H9 (cell line): ENCODE measurements around the gene NR3C2. TPM values are rescaled to one million over a fixed set of nuclear protein-coding genes. Genes with fewer than 3 reads are reported as not detected.

Source experiments
- DNase-seq: peaks from one replicate; pipeline ENCODE4 v3.0.0-alpha.2; 2017
- H2AFZ ChIP-seq: one replicate; pipeline ENCODE4 v1.6.1; 2013; ENCODE audit warnings: mild to moderate bottlenecking, low read length, control low read depth, moderate library complexity
- H2AK5ac ChIP-seq: 2 replicates; pipeline ENCODE4 v1.6.1; 2013; ENCODE audit warnings: low read length, control low read depth, mixed read lengths; ENCODE audit not compliant: insufficient read length
- H2BK120ac ChIP-seq: one replicate; pipeline ENCODE4 v1.6.1; 2013; ENCODE audit warnings: low read depth, mild to moderate bottlenecking, low read length, control low read depth, inconsistent platforms; ENCODE audit not compliant: poor library complexity, severe bottlenecking
- H2BK12ac ChIP-seq: 2 replicates; pipeline ENCODE4 v1.6.1; 2013; ENCODE audit warnings: low read length, control low read depth, mixed read lengths, low read depth; ENCODE audit not compliant: insufficient read length
- H2BK15ac ChIP-seq: 2 replicates; pipeline ENCODE4 v1.6.1; 2013; ENCODE audit warnings: low read depth, low read length, control low read depth
- H2BK20ac ChIP-seq: one replicate; pipeline ENCODE4 v1.6.1; 2013; ENCODE audit warnings: low read depth, mild to moderate bottlenecking, low read length, control low read depth, inconsistent platforms; ENCODE audit not compliant: poor library complexity, severe bottlenecking
- H2BK5ac ChIP-seq: 2 replicates; pipeline ENCODE4 v1.6.1; 2013; ENCODE audit warnings: low read length, control low read depth, mixed read lengths; ENCODE audit not compliant: insufficient read length
- H3K14ac ChIP-seq: 2 replicates; pipeline ENCODE4 v1.6.1; 2013; ENCODE audit warnings: low read length, control low read depth; ENCODE audit not compliant: insufficient read depth
- H3K18ac ChIP-seq: 2 replicates; pipeline ENCODE4 v1.6.1; 2013; ENCODE audit warnings: low read depth, mild to moderate bottlenecking, mixed read lengths, low read length, control low read depth; ENCODE audit not compliant: insufficient read length
- H3K23ac ChIP-seq: 2 replicates; pipeline ENCODE4 v1.6.1; 2013; ENCODE audit warnings: low read length, control low read depth, mixed read lengths, low read depth; ENCODE audit not compliant: insufficient read length
- H3K23me2 ChIP-seq: 2 replicates; pipeline ENCODE4 v1.6.1; 2013; ENCODE audit warnings: low read depth, mild to moderate bottlenecking, mixed read lengths, low read length, control low read depth; ENCODE audit not compliant: insufficient read length, poor library complexity, severe bottlenecking
- H3K27ac ChIP-seq: 2 replicates; pipeline ENCODE4 v1.5.1; 2013; ENCODE audit warnings: low read length, control low read depth, mixed read lengths, low read depth; ENCODE audit not compliant: insufficient read length
- H3K27me3 ChIP-seq: 2 replicates; pipeline ENCODE4 v1.6.1; 2013; ENCODE audit warnings: low read length, control low read depth, inconsistent platforms; ENCODE audit not compliant: insufficient read depth
- H3K4ac ChIP-seq: 2 replicates; pipeline ENCODE4 v1.6.1; 2013; ENCODE audit warnings: low read depth, mild to moderate bottlenecking, control low read depth, inconsistent platforms, low read length, moderate library complexity
- H3K4me1 ChIP-seq: 2 replicates; pipeline ENCODE4 v1.6.1; 2013; ENCODE audit warnings: low read length, control low read depth, inconsistent platforms; ENCODE audit not compliant: insufficient read depth
- H3K4me2 ChIP-seq: 2 replicates; pipeline ENCODE4 v1.6.1; 2013; ENCODE audit warnings: low read length, control low read depth, mixed read lengths; ENCODE audit not compliant: insufficient read length, insufficient read depth
- H3K56ac ChIP-seq: 2 replicates; pipeline ENCODE4 v1.6.1; 2013; ENCODE audit warnings: low read depth, mild to moderate bottlenecking, mixed read lengths, low read length, control low read depth; ENCODE audit not compliant: insufficient read length
- H3K79me1 ChIP-seq: 2 replicates; pipeline ENCODE4 v1.6.1; 2013; ENCODE audit warnings: low read depth, mild to moderate bottlenecking, moderate library complexity, low read length, control low read depth, inconsistent platforms; ENCODE audit not compliant: insufficient read depth, poor library complexity, severe bottlenecking
- H3K79me2 ChIP-seq: 2 replicates; pipeline ENCODE4 v1.6.1; 2013; ENCODE audit warnings: low read length, control low read depth, inconsistent platforms; ENCODE audit not compliant: insufficient read depth
- H3K9ac ChIP-seq: 2 replicates; pipeline ENCODE4 v1.6.1; 2013; ENCODE audit warnings: low read length, control low read depth, mixed read lengths; ENCODE audit not compliant: insufficient read length; ENCODE audit errors: extremely low read depth
- H3K9me3 ChIP-seq: one replicate; pipeline ENCODE4 v1.6.1; 2013; ENCODE audit warnings: low read depth, low read length, inconsistent platforms; ENCODE audit not compliant: control insufficient read depth
- H3T11ph ChIP-seq: one replicate; pipeline ENCODE4 v1.6.1; 2013; ENCODE audit warnings: mild to moderate bottlenecking, low read length, control low read depth, inconsistent platforms
- H4K20me1 ChIP-seq: one replicate; pipeline ENCODE4 v1.6.1; 2013; ENCODE audit not compliant: control insufficient read depth, insufficient read length, insufficient read depth
- H4K5ac ChIP-seq: 2 replicates; pipeline ENCODE4 v1.6.1; 2013; ENCODE audit warnings: low read depth, mild to moderate bottlenecking, mixed read lengths, low read length, control low read depth; ENCODE audit not compliant: insufficient read length
- H4K8ac ChIP-seq: replicated peaks from 2 replicates; pipeline ENCODE4 v1.6.1; 2013; ENCODE audit warnings: low read length, control low read depth, mixed read lengths, low read depth; ENCODE audit not compliant: insufficient read length
- H4K91ac ChIP-seq: 2 replicates; pipeline ENCODE4 v1.6.1; 2013; ENCODE audit warnings: low read depth, mild to moderate bottlenecking, moderate library complexity, mixed read lengths, low read length, control low read depth; ENCODE audit not compliant: insufficient read length
- H3K27ac Mint-ChIP-seq, 3 experiments: 2 replicates in 2 of 3; 3 replicates in 1 of 3; pipeline ENCODE4 v1.8.0; 2020 to 2021; ENCODE audit warnings: mixed read lengths in 3 of 3, mild to moderate bottlenecking in 1 of 3, moderate library complexity in 1 of 3
- H3K27me3 Mint-ChIP-seq: 2 replicates; pipeline ENCODE4 v1.8.0; 2021; ENCODE audit warnings: low read depth, mild to moderate bottlenecking, moderate library complexity, mixed read lengths
- H3K36me3 Mint-ChIP-seq, 3 experiments: 2 replicates in 2 of 3; 3 replicates in 1 of 3; pipeline ENCODE4 v1.8.0; 2020 to 2021; ENCODE audit warnings: low read depth in 3 of 3, mixed read lengths in 3 of 3; ENCODE audit not compliant: insufficient read depth in 1 of 3
- H3K4me1 Mint-ChIP-seq, 2 experiments: 2 replicates each; pipeline ENCODE4 v1.8.0; 2020; ENCODE audit warnings: mixed read lengths in 2 of 2
- H3K4me3 Mint-ChIP-seq, 2 experiments: 2 replicates in 1 of 2; 3 replicates in 1 of 2; pipeline ENCODE4 v1.8.0; 2020 to 2021; ENCODE audit warnings: mild to moderate bottlenecking in 2 of 2, mixed read lengths in 2 of 2, moderate library complexity in 1 of 2
- H3K9me3 Mint-ChIP-seq, 2 experiments: 2 replicates in 1 of 2; 3 replicates in 1 of 2; pipeline ENCODE4 v1.8.0; 2020; ENCODE audit warnings: mild to moderate bottlenecking in 2 of 2, mixed read lengths in 2 of 2, moderate library complexity in 1 of 2
- WGBS: extraction: QIAGEN DNeasy Blood & Tissue Kit; methylation state at CpG from one replicate; pipeline ENCODE4 v1.1.7; 2013; ENCODE audit warnings: missing lambda C conversion rate, low lambda C conversion rate, mixed read lengths; ENCODE audit not compliant: insufficient read length; ENCODE audit errors: extremely low coverage; 5-methylcytosine and 5-hydroxymethylcytosine counted together
- total RNA-seq: library from RNA; stranded (reverse); gene quantifications from 2 replicates; pipeline ENCODE4 v1.2.1, GENCODE V29; 2021
- TF ChIP-seq, protein P1 (sequence below): fragments of 200-600 bp; sonication (generic); conservative IDR thresholded peaks from 3 replicates; pipeline ENCODE4 v1.8.0; 2021; ENCODE audit warnings: antibody characterized with exemption, mild to moderate bottlenecking

NR3C2 gene
- total RNA-seq, 1 experiment from 2014 or later = 1.4 TPM

DNA sequence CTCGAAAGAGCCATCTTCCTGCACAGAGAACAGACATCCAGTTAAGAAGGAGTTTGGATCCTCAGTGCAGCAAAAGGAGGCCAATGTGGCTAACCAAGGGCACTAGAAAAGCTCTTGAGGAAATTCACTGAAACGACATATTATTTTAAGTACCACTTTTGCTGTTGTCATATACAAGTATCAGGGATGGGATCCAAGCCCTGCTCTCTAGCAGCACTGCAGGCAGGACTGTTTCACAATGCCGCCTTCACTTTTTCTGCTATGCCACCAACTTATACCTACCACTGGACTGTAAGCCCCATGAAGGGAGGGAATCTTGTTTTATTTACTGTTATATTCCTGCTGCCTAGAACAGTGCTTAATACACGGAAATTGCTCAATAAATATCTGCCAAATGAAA is 299.0 kb downstream of the NR3C2 start:
- H3K27me3 Mint-ChIP-seq = no peaks in the 10 kb centered on the region
- Histone ChIP-seq H3T11ph (no peak overlapping the region), H3K9me3 (no peaks in the 10 kb centered on the region), H4K20me1 (no peaks in the 10 kb centered on the region), H3K27me3 (no peaks in the 10 kb centered on the region), H3K79me2 (no peaks in the 10 kb centered on the region), H3K4me2 (no peak overlapping the region), H2BK12ac (no peak overlapping the region), H2AFZ (no peak overlapping the region), H2BK5ac (no peak overlapping the region), H2BK120ac (no peak overlapping the region), H3K23me2 (peaks cover 3% of the 10 kb centered on the region), H4K91ac (no peak overlapping the region), H4K8ac (no peak overlapping the region), H2BK20ac (no peak overlapping the region), H3K79me1 (no peaks in the 10 kb centered on the region), H3K4ac (no peak overlapping the region), H4K5ac (no peak overlapping the region), H3K9ac (no peak overlapping the region), H3K27ac (no peak overlapping the region), H3K14ac (no peak overlapping the region), H3K56ac (no peak overlapping the region), H2AK5ac (no peak overlapping the region), H2BK15ac (no peak overlapping the region), H3K23ac (no peak overlapping the region), H3K18ac (no peak overlapping the region), H3K4me1 (no peaks in the 10 kb centered on the region)
- H3K27ac Mint-ChIP-seq = no peak overlapping the region
- DNase-seq = no peak
- H3K36me3 Mint-ChIP-seq = no peaks in the 10 kb centered on the region
- H3K4me1 Mint-ChIP-seq = peaks cover 6% of the 10 kb centered on the region in 2 experiments; a peak in 3 of 4 replicates
- no peaks in the 10 kb centered on the region for H3K9me3 Mint-ChIP-seq
- WGBS = no CpG with 5 or more reads among the region's 4 CpGs
- TF ChIP-seq, protein P1, sequence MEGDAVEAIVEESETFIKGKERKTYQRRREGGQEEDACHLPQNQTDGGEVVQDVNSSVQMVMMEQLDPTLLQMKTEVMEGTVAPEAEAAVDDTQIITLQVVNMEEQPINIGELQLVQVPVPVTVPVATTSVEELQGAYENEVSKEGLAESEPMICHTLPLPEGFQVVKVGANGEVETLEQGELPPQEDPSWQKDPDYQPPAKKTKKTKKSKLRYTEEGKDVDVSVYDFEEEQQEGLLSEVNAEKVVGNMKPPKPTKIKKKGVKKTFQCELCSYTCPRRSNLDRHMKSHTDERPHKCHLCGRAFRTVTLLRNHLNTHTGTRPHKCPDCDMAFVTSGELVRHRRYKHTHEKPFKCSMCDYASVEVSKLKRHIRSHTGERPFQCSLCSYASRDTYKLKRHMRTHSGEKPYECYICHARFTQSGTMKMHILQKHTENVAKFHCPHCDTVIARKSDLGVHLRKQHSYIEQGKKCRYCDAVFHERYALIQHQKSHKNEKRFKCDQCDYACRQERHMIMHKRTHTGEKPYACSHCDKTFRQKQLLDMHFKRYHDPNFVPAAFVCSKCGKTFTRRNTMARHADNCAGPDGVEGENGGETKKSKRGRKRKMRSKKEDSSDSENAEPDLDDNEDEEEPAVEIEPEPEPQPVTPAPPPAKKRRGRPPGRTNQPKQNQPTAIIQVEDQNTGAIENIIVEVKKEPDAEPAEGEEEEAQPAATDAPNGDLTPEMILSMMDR = no peak
- no peak overlapping the region for H3K4me3 Mint-ChIP-seq
